Measurements from ENCODE around the gene DMXL2.

The DMXL2 gene

DNA sequence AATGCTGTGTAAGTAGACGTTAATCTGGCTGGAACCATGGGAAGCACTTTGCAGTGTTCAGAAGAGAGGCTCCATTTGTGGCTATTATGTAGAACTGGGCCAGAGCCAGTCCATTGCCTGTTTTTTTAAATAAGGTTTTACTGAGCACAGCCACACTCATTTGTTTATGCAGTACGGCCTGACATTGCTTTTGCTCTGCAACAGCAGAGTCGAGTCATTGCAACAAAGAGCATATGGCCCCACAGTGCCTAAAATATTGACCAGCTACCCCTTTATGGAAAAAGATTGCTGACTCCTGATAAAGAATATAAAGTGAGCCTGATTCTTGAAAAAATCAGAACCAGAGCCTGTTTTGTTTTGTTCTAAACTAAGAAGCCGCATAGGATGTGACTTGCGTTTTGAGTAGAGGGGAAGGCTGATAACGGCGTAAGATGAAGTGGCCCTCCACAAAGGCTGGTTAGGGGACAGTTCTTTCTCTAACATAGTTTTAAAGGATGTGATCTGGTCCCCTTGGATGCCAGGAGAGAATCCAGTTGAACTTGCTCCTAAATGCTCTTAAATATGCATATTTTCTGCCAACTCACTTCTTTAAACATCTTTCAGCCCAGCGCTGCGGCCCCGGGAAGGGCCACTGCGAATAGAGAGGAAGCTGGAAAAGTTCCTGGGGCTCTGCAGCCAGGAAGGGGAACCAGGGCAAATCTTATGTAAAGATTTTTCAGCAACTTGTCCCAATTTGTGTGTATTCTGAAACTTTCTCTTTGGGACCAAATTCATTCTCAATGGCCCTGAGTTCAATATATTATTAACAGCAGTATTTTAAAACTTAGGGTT, 216.7 kb downstream of the DMXL2 start:
- Mint-ChIP-seq H3K36me3 (no peaks in the 10 kb centered on the region), H3K4me3 (no peak overlapping the region), H3K4me1 (no peaks in the 10 kb centered on the region), H3K9me3 (no peaks in the 10 kb centered on the region), H3K27ac (no peak overlapping the region), H3K27me3 (peaks cover 32% of the 10 kb centered on the region)
- no peak for DNase-seq
- CTCF ChIA-PET = no interaction called here

DNA sequence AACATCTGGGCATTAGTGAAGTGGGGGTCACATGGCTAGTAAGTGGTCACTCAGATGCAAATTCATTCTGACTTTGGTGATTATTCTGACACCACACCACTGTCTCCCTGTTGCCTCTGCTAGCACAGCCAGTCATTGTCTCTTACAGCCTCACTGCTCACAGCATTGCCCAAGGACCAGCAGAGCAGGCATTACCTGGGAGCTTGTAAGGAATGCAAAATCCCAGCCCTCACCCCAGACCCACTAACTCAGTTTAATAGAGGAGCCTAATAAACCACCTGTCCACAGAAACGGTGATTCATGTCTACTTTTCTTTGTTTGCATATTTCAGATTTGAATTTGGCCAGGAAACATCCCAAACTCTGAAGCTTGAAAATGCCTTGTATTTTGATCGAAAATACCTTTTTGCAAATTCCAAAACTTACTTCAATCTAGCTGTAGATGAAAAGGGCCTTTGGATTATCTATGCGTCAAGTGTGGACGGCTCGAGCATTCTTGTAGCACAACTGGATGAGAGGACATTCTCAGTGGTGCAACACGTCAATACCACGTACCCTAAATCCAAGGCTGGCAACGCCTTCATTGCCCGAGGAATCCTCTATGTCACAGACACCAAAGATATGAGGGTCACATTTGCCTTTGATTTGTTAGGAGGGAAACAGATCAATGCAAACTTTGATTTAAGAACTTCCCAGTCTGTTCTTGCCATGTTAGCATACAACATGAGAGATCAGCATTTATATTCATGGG, 218.4 kb downstream of the DMXL2 start:
- H3K27me3 Mint-ChIP-seq = peaks cover 31% of the 10 kb centered on the region
- no peaks in the 10 kb centered on the region for H3K9me3 Mint-ChIP-seq
- no peaks in the 10 kb centered on the region for H3K4me1 Mint-ChIP-seq
- CTCF ChIA-PET = interaction anchor here (1.8 kb wide), 1 partner anchor 242 kb away, joined by 9 read pairs; no protein-coding TSS in a partner anchor
- H3K27ac Mint-ChIP-seq = no peak overlapping the region
- no peak overlapping the region for H3K4me3 Mint-ChIP-seq
- DNase-seq = no peak
- no peaks in the 10 kb centered on the region for H3K36me3 Mint-ChIP-seq

DNA sequence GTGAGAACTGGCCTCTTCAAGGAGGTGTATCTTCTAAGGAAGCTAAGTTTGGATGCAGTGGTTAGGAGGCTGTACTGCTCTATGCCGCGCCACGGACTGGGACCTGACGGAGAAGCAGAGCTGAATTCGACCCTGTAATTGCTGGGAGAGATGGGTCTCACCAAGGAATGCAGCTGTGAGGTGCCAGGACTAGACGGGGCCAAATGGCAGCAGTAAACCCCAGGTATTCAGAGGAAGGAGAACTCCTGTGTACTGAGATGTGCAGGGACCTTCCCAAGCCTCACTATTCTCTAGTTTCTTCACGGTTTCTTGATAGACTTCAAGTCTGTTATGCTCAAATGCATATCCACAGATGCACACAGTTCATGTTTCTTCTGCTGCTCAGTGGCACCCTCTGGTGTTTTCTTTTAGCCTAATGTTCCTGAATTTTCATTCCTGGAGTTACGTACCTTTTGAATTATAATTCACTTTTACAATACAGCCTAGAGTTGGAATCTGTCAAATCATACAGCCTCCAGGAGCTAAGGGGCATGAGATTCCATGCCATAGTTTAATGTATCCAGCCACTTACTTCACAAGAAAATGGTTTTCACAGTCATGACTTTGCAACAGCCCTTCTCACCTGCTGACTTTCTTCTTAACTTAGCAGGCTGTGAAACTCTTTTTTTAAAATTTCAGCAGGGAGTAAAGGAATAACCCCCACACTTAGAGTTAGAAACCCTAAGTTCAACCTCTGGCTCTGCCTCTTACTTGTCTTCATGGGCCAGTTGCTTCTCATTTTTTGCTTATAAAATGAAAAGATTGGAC, 219.3 kb downstream of the DMXL2 start:
- no peaks in the 10 kb centered on the region for H3K4me1 Mint-ChIP-seq
- peaks cover 32% of the 10 kb centered on the region for H3K27me3 Mint-ChIP-seq
- no peak overlapping the region for H3K4me3 Mint-ChIP-seq
- H3K27ac Mint-ChIP-seq = no peak overlapping the region
- H3K36me3 Mint-ChIP-seq = no peaks in the 10 kb centered on the region
- H3K9me3 Mint-ChIP-seq = no peaks in the 10 kb centered on the region
- DNase-seq = no peak
- CTCF ChIA-PET = interaction anchor here (1.5 to 1.8 kb wide), 3 partner anchors 27 to 241 kb away, joined by 3 to 9 read pairs (median 9); no protein-coding TSS in a partner anchor

DNA sequence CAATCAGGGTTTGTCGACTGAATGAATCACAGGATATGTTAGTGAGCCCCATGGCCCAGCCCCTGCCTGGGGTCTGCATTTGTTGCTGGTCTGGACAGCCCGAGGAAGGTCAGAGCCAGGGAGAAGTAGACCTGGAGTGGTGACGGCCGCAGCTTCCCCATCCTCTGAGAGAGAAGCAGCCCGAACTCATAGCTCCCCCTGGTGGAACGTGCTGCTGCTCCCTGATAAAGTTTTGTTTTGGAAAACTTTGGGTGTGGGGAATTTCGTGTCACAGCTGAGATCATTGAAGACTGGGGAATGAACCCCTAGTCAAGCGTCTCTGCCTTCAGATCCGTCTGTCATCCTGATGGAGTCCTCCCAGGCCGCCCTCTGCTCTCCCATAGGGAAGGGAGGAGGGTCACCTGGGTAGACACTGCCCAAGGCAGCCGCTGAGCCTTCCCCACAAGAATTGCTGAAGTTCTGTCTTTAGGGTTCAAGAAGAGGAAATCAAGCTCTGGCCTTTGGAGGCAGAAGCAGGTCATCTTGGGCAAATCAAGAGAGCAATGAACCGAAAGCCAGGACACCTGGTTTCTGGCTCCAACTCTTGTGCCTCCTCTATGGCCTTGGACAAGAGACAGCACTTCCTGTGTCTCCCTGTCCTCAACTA, 220.6 kb downstream of the DMXL2 start:
- DNase-seq = no peak
- Mint-ChIP-seq H3K9me3 (no peaks in the 10 kb centered on the region), H3K27ac (no peak overlapping the region), H3K27me3 (peaks cover 28% of the 10 kb centered on the region), H3K4me1 (no peaks in the 10 kb centered on the region), H3K4me3 (no peak overlapping the region), H3K36me3 (no peaks in the 10 kb centered on the region)
- CTCF ChIA-PET = interaction anchor here (0.6 to 2.1 kb wide), 9 partner anchors 10 to 261 kb away, joined by 3 to 9 read pairs (median 3); no protein-coding TSS in a partner anchor

DNA sequence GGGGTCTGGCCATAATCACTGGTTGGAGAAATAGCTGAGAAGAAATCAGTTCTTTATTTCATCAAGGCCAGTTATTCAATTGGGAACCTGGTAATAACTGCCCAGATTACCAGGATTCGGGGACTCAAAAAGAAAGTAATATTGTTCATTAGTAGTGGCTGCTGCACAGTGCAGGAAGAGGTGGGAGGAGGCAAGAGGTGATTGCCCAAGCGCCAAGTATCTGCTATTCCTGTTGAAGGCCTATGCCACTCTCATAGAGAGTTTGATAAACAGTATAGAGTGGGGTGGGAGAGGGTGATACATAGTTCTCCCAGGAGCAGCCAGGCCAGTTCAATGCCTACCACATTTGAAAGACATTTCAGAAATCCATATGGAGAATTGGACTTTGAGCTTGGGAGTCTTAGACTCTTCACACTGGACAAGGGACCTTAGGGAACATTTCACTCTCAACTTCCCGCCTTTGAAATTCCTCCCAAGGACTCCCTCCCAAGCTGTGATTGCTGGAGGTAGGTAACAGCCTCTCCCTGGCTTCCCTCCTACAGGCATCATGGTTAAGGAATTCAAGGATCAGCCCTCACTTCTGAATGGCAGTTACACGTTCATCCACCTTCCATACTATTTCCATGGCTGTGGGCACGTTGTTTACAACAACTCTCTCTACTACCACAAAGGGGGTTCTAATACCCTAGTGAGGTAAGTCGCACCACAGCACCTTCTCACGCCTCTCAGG, 221.4 kb downstream of the DMXL2 start:
- Mint-ChIP-seq H3K27me3 (peaks cover 26% of the 10 kb centered on the region), H3K4me3 (no peak overlapping the region), H3K9me3 (no peaks in the 10 kb centered on the region), H3K36me3 (no peaks in the 10 kb centered on the region), H3K27ac (no peak overlapping the region), H3K4me1 (no peaks in the 10 kb centered on the region)
- DNase-seq = no peak
- CTCF ChIA-PET = interaction anchor here (0.6 to 2.1 kb wide), 9 partner anchors 9 to 260 kb away, joined by 3 to 9 read pairs (median 3); no protein-coding TSS in a partner anchor

DNA sequence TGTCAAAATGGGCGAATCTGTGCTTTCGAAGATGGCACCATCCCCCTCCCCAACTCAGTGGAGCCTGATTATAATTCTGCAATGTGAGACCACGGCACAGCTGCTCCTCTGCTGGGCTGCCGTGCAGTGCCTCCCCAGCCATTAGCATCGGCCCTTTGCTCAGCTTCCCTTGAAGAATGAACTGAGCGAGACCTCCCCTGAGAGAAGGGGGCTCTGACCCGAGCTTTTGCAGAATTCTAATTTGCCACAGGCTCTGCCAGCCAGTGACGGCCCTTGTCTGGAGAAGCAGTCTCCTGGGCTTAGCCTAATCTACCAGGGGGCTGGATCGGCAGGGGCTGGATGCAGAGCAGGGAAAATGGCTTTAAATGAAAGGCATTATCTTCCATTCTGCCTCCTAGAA, 223.9 kb downstream of the DMXL2 start:
- DNase-seq = no peak
- H3K27ac Mint-ChIP-seq = no peak overlapping the region
- CTCF ChIA-PET = interaction anchor here (1.3 kb wide), 1 partner anchor 236 kb away, joined by 3 read pairs; no protein-coding TSS in a partner anchor
- H3K4me1 Mint-ChIP-seq = no peaks in the 10 kb centered on the region
- H3K27me3 Mint-ChIP-seq = peaks cover 21% of the 10 kb centered on the region
- no peaks in the 10 kb centered on the region for H3K9me3 Mint-ChIP-seq
- H3K4me3 Mint-ChIP-seq = no peak overlapping the region
- H3K36me3 Mint-ChIP-seq = no peaks in the 10 kb centered on the region
